OCI-LY1 (cell line): ENCODE measurements around the gene TRRAP.

Source experiments
- EZH2 ChIP-seq: fragments of 200-600 bp; sonication (generic), shearing (Covaris generic); IDR thresholded peaks from 2 replicates; pipeline ENCODE4 v1.8.0; 2017; ENCODE audit warnings: borderline replicate concordance, mixed run types, mild to moderate bottlenecking, antibody characterized with exemption, low read length, moderate library complexity, mixed read lengths
- TF ChIP-seq, protein P1 (sequence below): fragments of 200-600 bp; sonication (generic), shearing (Covaris generic); IDR thresholded peaks from 2 replicates; pipeline ENCODE4 v1.5.1; 2017; ENCODE audit warnings: mild to moderate bottlenecking, antibody characterized with exemption, low read length, moderate library complexity, mixed read lengths

DNA sequence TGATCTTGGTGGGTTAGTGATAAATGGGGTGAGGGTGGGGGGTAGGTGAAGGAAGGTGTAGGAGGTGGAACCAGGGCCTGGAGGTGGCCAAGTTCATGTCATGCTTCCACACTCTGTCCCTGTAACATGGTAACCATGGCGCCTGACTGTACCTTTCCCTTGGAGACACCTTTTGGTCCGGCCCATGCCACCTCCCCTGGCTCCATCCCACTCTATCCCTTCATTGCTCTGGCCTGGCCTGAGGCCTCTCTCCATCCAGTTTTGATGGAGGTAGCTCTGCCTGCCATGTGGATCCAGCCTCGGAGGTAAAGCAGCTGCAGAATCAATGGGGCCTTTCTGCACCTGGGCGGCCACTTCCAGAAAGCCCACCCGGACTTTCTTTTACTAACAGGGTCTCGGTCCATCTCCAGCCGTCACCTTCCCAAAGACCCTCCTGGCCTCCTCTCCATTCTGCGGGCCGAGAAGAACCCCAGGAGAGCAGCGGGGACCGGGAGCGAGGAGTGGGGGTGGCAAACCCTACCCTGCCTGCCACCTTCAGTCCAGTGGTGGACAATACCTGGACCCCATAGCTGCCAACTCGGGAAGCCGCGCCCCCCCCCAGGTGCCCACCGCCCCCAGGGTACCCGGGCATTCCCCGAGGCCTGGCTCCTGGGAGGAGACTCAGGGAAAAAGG lies 504 bp upstream of the TRRAP start:
- TF ChIP-seq, protein P1, sequence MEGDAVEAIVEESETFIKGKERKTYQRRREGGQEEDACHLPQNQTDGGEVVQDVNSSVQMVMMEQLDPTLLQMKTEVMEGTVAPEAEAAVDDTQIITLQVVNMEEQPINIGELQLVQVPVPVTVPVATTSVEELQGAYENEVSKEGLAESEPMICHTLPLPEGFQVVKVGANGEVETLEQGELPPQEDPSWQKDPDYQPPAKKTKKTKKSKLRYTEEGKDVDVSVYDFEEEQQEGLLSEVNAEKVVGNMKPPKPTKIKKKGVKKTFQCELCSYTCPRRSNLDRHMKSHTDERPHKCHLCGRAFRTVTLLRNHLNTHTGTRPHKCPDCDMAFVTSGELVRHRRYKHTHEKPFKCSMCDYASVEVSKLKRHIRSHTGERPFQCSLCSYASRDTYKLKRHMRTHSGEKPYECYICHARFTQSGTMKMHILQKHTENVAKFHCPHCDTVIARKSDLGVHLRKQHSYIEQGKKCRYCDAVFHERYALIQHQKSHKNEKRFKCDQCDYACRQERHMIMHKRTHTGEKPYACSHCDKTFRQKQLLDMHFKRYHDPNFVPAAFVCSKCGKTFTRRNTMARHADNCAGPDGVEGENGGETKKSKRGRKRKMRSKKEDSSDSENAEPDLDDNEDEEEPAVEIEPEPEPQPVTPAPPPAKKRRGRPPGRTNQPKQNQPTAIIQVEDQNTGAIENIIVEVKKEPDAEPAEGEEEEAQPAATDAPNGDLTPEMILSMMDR, result no peak
- TF ChIP-seq EZH2, result no peak
